SK-N-SH treated with all-trans-retinoic acid at 6 μM for 48 hours (cell line): ENCODE data around the gene MIA3.

Experiments
- ATAC-seq: fragments of 200-7000 bp; cut with Tn5 transposase; 3 replicates; pipeline ENCODE4 v1.9.1; 2020; ENCODE audit warnings: mild to moderate bottlenecking, moderate library complexity
- BACH2 ChIP-seq: fragments of 250-450 bp; sonication (Bioruptor Pico); IDR thresholded peaks from 2 replicates; pipeline ENCODE4 v1.9.0; 2021; ENCODE audit warnings: mild to moderate bottlenecking, borderline replicate concordance
- CSDC2 ChIP-seq: fragments of 250-450 bp; sonication (Bioruptor Pico); IDR thresholded peaks from 2 replicates; pipeline ENCODE4 v1.5.0; 2020; ENCODE audit warnings: mild to moderate bottlenecking, moderate library complexity
- ESRRG ChIP-seq: fragments of 250-450 bp; sonication (Bioruptor Pico); IDR thresholded peaks from 2 replicates; pipeline ENCODE4 v1.6.1; 2021; ENCODE audit warnings: mild to moderate bottlenecking
- GLIS3 ChIP-seq: fragments of 250-450 bp; sonication (Bioruptor Pico); IDR thresholded peaks from 2 replicates; pipeline ENCODE4 v1.5.0; 2020; ENCODE audit warnings: mild to moderate bottlenecking, moderate library complexity
- ISL1 ChIP-seq: fragments of 250-450 bp; sonication (Bioruptor Pico); IDR thresholded peaks from 2 replicates; pipeline ENCODE4 v2.1.2; 2022; ENCODE audit warnings: mild to moderate bottlenecking, moderate library complexity
- PPARA ChIP-seq: fragments of 250-450 bp; sonication (Bioruptor Pico); IDR thresholded peaks from 2 replicates; pipeline ENCODE4 v1.5.0; 2020; ENCODE audit warnings: mild to moderate bottlenecking, borderline replicate concordance
- SNAI2 ChIP-seq: fragments of 250-450 bp; sonication (Bioruptor Pico); IDR thresholded peaks from 2 replicates; pipeline ENCODE4 v1.5.0; 2020; ENCODE audit warnings: mild to moderate bottlenecking, moderate library complexity
- TOX ChIP-seq: fragments of 250-450 bp; sonication (Bioruptor Pico); IDR thresholded peaks from 2 replicates; pipeline ENCODE4 v1.8.0; 2021; ENCODE audit warnings: mild to moderate bottlenecking, moderate library complexity, borderline replicate concordance
- ZFP3 ChIP-seq: fragments of 250-450 bp; sonication (Bioruptor Pico); IDR thresholded peaks from 2 replicates; pipeline ENCODE4 v1.5.0; 2020; ENCODE audit warnings: mild to moderate bottlenecking, moderate library complexity
- ZFP30 ChIP-seq: fragments of 450-650 bp; formaldehyde crosslinking; IDR thresholded peaks from 2 replicates; pipeline ENCODE4 v1.5.0; 2022; ENCODE audit warnings: mild to moderate bottlenecking, moderate library complexity
- ZNF565 ChIP-seq: fragments of 450-650 bp; formaldehyde crosslinking; conservative IDR thresholded peaks from 2 replicates; pipeline ENCODE4 v1.5.0; 2020; ENCODE audit warnings: low read depth, mild to moderate bottlenecking, moderate library complexity
- ZNF70 ChIP-seq: fragments of 450-650 bp; formaldehyde crosslinking; IDR thresholded peaks from 2 replicates; pipeline ENCODE4 v1.5.0; 2020; ENCODE audit warnings: mild to moderate bottlenecking, moderate library complexity
- ZNF8 ChIP-seq: fragments of 450-650 bp; formaldehyde crosslinking; IDR thresholded peaks from 2 replicates; pipeline ENCODE4 v1.5.0; 2020; ENCODE audit warnings: mild to moderate bottlenecking, moderate library complexity
- TF ChIP-seq, protein P1 (sequence below): fragments of 250-450 bp; sonication (Bioruptor Pico); IDR thresholded peaks from 2 replicates; pipeline ENCODE4 v1.8.0; 2020; ENCODE audit warnings: mild to moderate bottlenecking, moderate library complexity, borderline replicate concordance
- TF ChIP-seq, protein P2 (sequence below): fragments of 250-450 bp; sonication (Bioruptor Pico); IDR thresholded peaks from 2 replicates; pipeline ENCODE4 v1.8.0; 2021; ENCODE audit warnings: low read depth, mild to moderate bottlenecking, moderate library complexity, borderline replicate concordance
- TF ChIP-seq, protein P3 (sequence below): fragments of 250-450 bp; sonication (Bioruptor Pico); IDR thresholded peaks from 2 replicates; pipeline ENCODE4 v1.5.0; 2020; ENCODE audit warnings: mild to moderate bottlenecking, moderate library complexity
- TF ChIP-seq, protein P4 (sequence below): fragments of 250-450 bp; sonication (Bioruptor Pico); IDR thresholded peaks from 2 replicates; pipeline ENCODE4 v1.5.1; 2020; ENCODE audit warnings: low read depth, mild to moderate bottlenecking, moderate library complexity
- TF ChIP-seq, protein P5 (sequence below): fragments of 250-450 bp; sonication (Bioruptor Pico); IDR thresholded peaks from 2 replicates; pipeline ENCODE4 v1.5.1; 2021; ENCODE audit warnings: mild to moderate bottlenecking, moderate library complexity

MIA3 gene

DNA sequence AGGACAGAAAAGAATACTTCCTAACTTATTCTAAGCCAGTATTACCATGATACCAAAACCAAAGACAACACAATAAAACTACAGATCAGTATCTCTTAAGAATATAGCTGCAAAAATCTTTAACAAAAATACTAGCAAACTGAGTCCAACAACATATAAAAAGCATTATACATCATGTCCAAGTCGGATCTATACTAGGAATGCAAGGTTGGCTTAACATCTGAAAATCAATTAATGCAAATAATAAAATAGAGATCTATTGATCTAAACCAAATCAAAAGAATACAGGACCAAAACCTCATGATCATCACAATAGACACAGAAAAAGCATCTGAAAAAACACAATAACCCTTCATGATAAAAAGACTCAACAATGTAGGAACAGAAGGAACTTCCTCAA, 47.1 kb upstream of the MIA3 start (continued):
- TF ChIP-seq, protein P1, sequence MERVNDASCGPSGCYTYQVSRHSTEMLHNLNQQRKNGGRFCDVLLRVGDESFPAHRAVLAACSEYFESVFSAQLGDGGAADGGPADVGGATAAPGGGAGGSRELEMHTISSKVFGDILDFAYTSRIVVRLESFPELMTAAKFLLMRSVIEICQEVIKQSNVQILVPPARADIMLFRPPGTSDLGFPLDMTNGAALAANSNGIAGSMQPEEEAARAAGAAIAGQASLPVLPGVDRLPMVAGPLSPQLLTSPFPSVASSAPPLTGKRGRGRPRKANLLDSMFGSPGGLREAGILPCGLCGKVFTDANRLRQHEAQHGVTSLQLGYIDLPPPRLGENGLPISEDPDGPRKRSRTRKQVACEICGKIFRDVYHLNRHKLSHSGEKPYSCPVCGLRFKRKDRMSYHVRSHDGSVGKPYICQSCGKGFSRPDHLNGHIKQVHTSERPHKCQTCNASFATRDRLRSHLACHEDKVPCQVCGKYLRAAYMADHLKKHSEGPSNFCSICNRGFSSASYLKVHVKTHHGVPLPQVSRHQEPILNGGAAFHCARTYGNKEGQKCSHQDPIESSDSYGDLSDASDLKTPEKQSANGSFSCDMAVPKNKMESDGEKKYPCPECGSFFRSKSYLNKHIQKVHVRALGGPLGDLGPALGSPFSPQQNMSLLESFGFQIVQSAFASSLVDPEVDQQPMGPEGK (CRISPR knock-in tag) = no peak
- TF ChIP-seq ESRRG (CRISPR knock-in tag) (no peak), ZNF565 (CRISPR knock-in tag) (no peak)

DNA sequence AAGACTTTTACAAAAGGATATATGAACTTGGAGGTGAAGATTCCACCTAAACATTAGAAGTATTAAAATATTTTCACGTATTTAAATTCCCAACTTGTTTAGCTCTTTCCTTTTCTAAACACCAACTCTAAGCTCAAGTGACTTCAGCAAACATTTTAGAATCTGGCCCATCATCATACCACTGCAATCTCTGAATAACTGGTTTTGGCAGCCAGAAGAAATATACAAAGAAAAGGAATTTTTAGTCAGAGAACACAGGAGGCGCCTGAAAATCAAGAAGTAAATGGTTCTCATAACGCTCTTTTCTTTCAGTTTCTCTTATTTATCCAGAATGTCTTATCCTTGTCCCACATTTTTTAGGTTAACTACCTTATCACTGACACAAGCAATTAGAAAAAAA, 38.6 kb upstream of the MIA3 start:
- TF ChIP-seq ZFP30 (CRISPR knock-in tag) (no peak), ZNF565 (CRISPR knock-in tag) (no peak), TOX (no peak), SNAI2 (CRISPR knock-in tag) (no peak), CSDC2 (no peak), ZNF8 (CRISPR knock-in tag) (no peak), ISL1 (CRISPR knock-in tag) (no peak), GLIS3 (no peak), ZFP3 (no peak)
- TF ChIP-seq, protein P2, sequence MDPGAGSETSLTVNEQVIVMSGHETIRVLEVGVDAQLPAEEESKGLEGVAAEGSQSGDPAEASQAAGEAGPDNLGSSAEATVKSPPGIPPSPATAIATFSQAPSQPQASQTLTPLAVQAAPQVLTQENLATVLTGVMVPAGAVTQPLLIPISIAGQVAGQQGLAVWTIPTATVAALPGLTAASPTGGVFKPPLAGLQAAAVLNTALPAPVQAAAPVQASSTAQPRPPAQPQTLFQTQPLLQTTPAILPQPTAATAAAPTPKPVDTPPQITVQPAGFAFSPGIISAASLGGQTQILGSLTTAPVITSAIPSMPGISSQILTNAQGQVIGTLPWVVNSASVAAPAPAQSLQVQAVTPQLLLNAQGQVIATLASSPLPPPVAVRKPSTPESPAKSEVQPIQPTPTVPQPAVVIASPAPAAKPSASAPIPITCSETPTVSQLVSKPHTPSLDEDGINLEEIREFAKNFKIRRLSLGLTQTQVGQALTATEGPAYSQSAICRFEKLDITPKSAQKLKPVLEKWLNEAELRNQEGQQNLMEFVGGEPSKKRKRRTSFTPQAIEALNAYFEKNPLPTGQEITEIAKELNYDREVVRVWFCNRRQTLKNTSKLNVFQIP = no peak
- TF ChIP-seq, protein P3, sequence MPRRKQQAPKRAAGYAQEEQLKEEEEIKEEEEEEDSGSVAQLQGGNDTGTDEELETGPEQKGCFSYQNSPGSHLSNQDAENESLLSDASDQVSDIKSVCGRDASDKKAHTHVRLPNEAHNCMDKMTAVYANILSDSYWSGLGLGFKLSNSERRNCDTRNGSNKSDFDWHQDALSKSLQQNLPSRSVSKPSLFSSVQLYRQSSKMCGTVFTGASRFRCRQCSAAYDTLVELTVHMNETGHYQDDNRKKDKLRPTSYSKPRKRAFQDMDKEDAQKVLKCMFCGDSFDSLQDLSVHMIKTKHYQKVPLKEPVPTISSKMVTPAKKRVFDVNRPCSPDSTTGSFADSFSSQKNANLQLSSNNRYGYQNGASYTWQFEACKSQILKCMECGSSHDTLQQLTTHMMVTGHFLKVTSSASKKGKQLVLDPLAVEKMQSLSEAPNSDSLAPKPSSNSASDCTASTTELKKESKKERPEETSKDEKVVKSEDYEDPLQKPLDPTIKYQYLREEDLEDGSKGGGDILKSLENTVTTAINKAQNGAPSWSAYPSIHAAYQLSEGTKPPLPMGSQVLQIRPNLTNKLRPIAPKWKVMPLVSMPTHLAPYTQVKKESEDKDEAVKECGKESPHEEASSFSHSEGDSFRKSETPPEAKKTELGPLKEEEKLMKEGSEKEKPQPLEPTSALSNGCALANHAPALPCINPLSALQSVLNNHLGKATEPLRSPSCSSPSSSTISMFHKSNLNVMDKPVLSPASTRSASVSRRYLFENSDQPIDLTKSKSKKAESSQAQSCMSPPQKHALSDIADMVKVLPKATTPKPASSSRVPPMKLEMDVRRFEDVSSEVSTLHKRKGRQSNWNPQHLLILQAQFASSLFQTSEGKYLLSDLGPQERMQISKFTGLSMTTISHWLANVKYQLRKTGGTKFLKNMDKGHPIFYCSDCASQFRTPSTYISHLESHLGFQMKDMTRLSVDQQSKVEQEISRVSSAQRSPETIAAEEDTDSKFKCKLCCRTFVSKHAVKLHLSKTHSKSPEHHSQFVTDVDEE = no peak
- TF ChIP-seq, protein P1 (CRISPR knock-in tag) = no peak
- TF ChIP-seq, protein P4, sequence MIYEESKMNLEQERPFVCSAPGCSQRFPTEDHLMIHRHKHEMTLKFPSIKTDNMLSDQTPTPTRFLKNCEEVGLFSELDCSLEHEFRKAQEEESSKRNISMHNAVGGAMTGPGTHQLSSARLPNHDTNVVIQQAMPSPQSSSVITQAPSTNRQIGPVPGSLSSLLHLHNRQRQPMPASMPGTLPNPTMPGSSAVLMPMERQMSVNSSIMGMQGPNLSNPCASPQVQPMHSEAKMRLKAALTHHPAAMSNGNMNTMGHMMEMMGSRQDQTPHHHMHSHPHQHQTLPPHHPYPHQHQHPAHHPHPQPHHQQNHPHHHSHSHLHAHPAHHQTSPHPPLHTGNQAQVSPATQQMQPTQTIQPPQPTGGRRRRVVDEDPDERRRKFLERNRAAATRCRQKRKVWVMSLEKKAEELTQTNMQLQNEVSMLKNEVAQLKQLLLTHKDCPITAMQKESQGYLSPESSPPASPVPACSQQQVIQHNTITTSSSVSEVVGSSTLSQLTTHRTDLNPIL (CRISPR knock-in tag) = no peak
- ATAC-seq = no peak

DNA sequence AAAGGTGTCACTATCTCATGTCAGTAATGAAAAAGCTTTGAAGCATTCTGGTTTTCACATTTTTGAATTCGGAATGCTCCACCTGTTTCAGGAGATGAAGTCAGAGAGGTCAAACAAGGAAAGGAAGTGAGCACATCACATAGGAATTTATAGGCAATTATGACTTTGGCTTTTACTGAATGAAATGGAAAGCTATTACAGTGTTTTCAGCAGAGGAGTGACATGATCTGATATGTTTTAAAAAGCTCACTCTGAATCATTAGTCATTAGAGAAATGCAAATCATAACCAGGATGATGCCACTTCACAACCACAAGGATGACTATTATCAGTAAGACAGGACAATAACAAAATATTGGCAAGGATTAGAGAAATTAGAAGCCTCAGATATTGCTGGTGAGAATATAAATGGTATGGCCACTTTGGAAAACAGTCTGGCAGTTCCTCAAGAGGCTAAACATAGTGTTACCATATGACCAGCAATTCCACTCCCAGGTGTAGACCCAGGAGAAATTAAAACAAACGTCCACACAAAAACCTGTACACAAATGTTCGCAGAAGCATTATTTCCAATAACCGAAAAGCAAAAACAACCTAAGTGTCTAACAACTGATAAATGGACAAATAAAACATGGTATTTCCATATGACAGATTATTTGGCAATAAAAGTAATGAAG, 35.7 kb upstream of the MIA3 start:
- peak; percentile 54; the same call in 2 of the 3 replicates for ATAC-seq
- no peak for TF ChIP-seq ZNF70 (CRISPR knock-in tag)
- TF ChIP-seq ZFP3 = no peak
- no peak for TF ChIP-seq ISL1 (CRISPR knock-in tag)
- TF ChIP-seq, protein P5, sequence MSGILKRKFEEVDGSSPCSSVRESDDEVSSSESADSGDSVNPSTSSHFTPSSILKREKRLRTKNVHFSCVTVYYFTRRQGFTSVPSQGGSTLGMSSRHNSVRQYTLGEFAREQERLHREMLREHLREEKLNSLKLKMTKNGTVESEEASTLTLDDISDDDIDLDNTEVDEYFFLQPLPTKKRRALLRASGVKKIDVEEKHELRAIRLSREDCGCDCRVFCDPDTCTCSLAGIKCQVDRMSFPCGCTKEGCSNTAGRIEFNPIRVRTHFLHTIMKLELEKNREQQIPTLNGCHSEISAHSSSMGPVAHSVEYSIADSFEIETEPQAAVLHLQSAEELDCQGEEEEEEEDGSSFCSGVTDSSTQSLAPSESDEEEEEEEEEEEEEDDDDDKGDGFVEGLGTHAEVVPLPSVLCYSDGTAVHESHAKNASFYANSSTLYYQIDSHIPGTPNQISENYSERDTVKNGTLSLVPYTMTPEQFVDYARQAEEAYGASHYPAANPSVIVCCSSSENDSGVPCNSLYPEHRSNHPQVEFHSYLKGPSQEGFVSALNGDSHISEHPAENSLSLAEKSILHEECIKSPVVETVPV (CRISPR knock-in tag) = no peak
- no peak for TF ChIP-seq TOX
- no peak for TF ChIP-seq PPARA (CRISPR knock-in tag)
- TF ChIP-seq BACH2 (CRISPR knock-in tag) = no peak
